Effector memory CD4-positive, alpha-beta T cell (primary cell): Measurements from ENCODE around the gene PILRB.
"Not testable (repeated sequence)": the region's sequence is repeated elsewhere in the genome, so short reads cannot be mapped to it uniquely, and the experiment has no call there.

ENCODE experiments used
- DNase-seq, 3 donors: peaks; one replicate each; pipeline ENCODE4 v3.0.0-alpha.2; 2020
- H3K27ac ChIP-seq: 2 replicates; pipeline ENCODE4 v1.7.0; 2013; ENCODE audit warnings: mild to moderate bottlenecking, low read length, moderate library complexity; ENCODE audit not compliant: insufficient read depth, poor library complexity, severe bottlenecking
- H3K27me3 ChIP-seq: replicated peaks from 2 replicates; pipeline ENCODE4 v1.7.0; 2013; ENCODE audit warnings: mild to moderate bottlenecking, low read length; ENCODE audit not compliant: insufficient read depth, control insufficient read depth, poor library complexity, severe bottlenecking
- H3K36me3 ChIP-seq: 2 replicates; pipeline ENCODE4 v1.7.0; 2013; ENCODE audit warnings: mild to moderate bottlenecking, low read length, moderate library complexity; ENCODE audit not compliant: control insufficient read depth, insufficient read depth
- H3K4me1 ChIP-seq: 2 replicates; pipeline ENCODE4 v1.7.0; 2013; ENCODE audit warnings: low read length, mild to moderate bottlenecking; ENCODE audit not compliant: control insufficient read depth, insufficient read depth, poor library complexity, severe bottlenecking
- H3K4me3 ChIP-seq: 2 replicates; pipeline ENCODE4 v1.7.0; 2013; ENCODE audit warnings: low read length, low read depth, mild to moderate bottlenecking; ENCODE audit not compliant: insufficient read depth, poor library complexity, severe bottlenecking
- H3K9me3 ChIP-seq: 2 replicates; pipeline ENCODE4 v1.7.0; 2013; ENCODE audit warnings: mild to moderate bottlenecking, low read length, moderate library complexity; ENCODE audit not compliant: control insufficient read depth

PILRB gene

GRCh38 chr7:100367676-100368613 is 10.0 kb downstream of the PILRB start:
- no peak for DNase-seq
- Histone ChIP-seq H3K36me3 (peaks cover 3% of the 10 kb centered on the region), H3K4me3 (no peak overlapping the region), H3K27ac (no peak overlapping the region), H3K4me1 (no peaks in the 10 kb centered on the region), H3K27me3 (no peaks in the 10 kb centered on the region), H3K9me3 (no peaks in the 10 kb centered on the region)

- H3K27ac ChIP-seq = no peak overlapping the region
- H3K4me1 ChIP-seq = no peaks in the 10 kb centered on the region
- no peaks in the 10 kb centered on the region for H3K9me3 ChIP-seq
- H3K27me3 ChIP-seq = no peaks in the 10 kb centered on the region
- no peak for DNase-seq
- peaks cover 3% of the 10 kb centered on the region for H3K36me3 ChIP-seq
- H3K4me3 ChIP-seq = no peak overlapping the region
Observed at GRCh38 chr7:100369105-100369504, 11.2 kb downstream of the PILRB start.

GRCh38 chr7:100370303-100370702 is 12.4 kb downstream of the PILRB start:
- Histone ChIP-seq H3K36me3 (peaks cover 3% of the 10 kb centered on the region), H3K9me3 (no peaks in the 10 kb centered on the region), H3K27me3 (no peaks in the 10 kb centered on the region), H3K27ac (no peak overlapping the region), H3K4me3 (no peak overlapping the region), H3K4me1 (no peaks in the 10 kb centered on the region)
- no peak for DNase-seq

- Histone ChIP-seq H3K27ac (no peak overlapping the region), H3K36me3 (peaks cover 3% of the 10 kb centered on the region), H3K4me1 (no peaks in the 10 kb centered on the region), H3K27me3 (no peaks in the 10 kb centered on the region), H3K9me3 (no peaks in the 10 kb centered on the region), H3K4me3 (no peak overlapping the region)
- no peak for DNase-seq
Observed at GRCh38 chr7:100370746-100371145, 12.8 kb downstream of the PILRB start.

- Histone ChIP-seq H3K27ac (no peak overlapping the region), H3K9me3 (no peaks in the 10 kb centered on the region), H3K4me1 (no peaks in the 10 kb centered on the region), H3K27me3 (no peaks in the 10 kb centered on the region), H3K4me3 (no peak overlapping the region), H3K36me3 (peaks cover 3% of the 10 kb centered on the region)
- DNase-seq = no peak
Observed at GRCh38 chr7:100371561-100372171, 13.7 kb downstream of the PILRB start.

GRCh38 chr7:100372256-100372655 is 14.3 kb downstream of the PILRB start:
- no peak for DNase-seq
- H3K9me3 ChIP-seq = no peaks in the 10 kb centered on the region
- H3K27me3 ChIP-seq = no peaks in the 10 kb centered on the region
- peaks cover 3% of the 10 kb centered on the region for H3K36me3 ChIP-seq
- H3K27ac ChIP-seq = no peak overlapping the region
- H3K4me3 ChIP-seq = no peak overlapping the region
- H3K4me1 ChIP-seq = no peaks in the 10 kb centered on the region

- no peak overlapping the region for H3K27ac ChIP-seq
- no peak for DNase-seq
- H3K9me3 ChIP-seq = no peaks in the 10 kb centered on the region
- H3K4me1 ChIP-seq = no peaks in the 10 kb centered on the region
- H3K27me3 ChIP-seq = no peaks in the 10 kb centered on the region
- no peak overlapping the region for H3K4me3 ChIP-seq
- no peaks in the 10 kb centered on the region for H3K36me3 ChIP-seq
Observed at GRCh38 chr7:100372694-100373093, 14.8 kb downstream of the PILRB start.

GRCh38 chr7:100373261-100373831 is 15.4 kb downstream of the PILRB start, which contains the start of gene PILRA:
Gene PILRA, plus strand, starts transcription at chr7:100373487. Its CDS starts 170 bp downstream, at chr7:100373657.
- Histone ChIP-seq H3K27ac (no peak within 1 kb of the TSS), H3K36me3 (no peaks in the 10 kb centered on the region), H3K9me3 (no peaks in the 10 kb centered on the region), H3K4me1 (no peaks in the 10 kb centered on the region), H3K27me3 (no peaks in the 10 kb centered on the region), H3K4me3 (no peak within 1 kb of the TSS)
- DNase-seq = no peak

GRCh38 chr7:100373870-100374598 is 16.1 kb downstream of the PILRB start:
- H3K36me3 ChIP-seq, DNase-seq, H3K4me3 ChIP-seq, H3K9me3 ChIP-seq, H3K27me3 ChIP-seq, H3K27ac ChIP-seq, H3K4me1 ChIP-seq: not testable (repeated sequence)
